ENCODE measurements around the gene CRIP2. TPM values are rescaled to one million over a fixed set of nuclear protein-coding genes. Genes with fewer than 3 reads are reported as not detected.
A peak's percentile ranks its signal among the peaks of the same experiment; 100 is the strongest.

Gene CRIP2
- total and polyA plus RNA-seq, 9 donors, result 0.35 to 242 (median 47.8) TPM

- intact Hi-C loops (cut with DNase I), result loop anchor here in 3 of 4 donors (5.0 kb wide), 3 partner anchors 103 to 183 kb away; partner anchors contain the start of gene BRF1 (in 1 of the 3)
- H3K4me3 ChIP-seq, result no peak overlapping the region
- no peaks in the 10 kb centered on the region for H3K9me3 ChIP-seq
- TF ChIP-seq EP300 (IDR thresholded peaks at IDR 0.05), result no peak
- TF ChIP-seq, protein P1, sequence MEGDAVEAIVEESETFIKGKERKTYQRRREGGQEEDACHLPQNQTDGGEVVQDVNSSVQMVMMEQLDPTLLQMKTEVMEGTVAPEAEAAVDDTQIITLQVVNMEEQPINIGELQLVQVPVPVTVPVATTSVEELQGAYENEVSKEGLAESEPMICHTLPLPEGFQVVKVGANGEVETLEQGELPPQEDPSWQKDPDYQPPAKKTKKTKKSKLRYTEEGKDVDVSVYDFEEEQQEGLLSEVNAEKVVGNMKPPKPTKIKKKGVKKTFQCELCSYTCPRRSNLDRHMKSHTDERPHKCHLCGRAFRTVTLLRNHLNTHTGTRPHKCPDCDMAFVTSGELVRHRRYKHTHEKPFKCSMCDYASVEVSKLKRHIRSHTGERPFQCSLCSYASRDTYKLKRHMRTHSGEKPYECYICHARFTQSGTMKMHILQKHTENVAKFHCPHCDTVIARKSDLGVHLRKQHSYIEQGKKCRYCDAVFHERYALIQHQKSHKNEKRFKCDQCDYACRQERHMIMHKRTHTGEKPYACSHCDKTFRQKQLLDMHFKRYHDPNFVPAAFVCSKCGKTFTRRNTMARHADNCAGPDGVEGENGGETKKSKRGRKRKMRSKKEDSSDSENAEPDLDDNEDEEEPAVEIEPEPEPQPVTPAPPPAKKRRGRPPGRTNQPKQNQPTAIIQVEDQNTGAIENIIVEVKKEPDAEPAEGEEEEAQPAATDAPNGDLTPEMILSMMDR (IDR thresholded peaks at IDR 0.05), result no peak
- no peak for TF ChIP-seq POLR2A (IDR thresholded peaks at IDR 0.05)
- peaks cover 15% of the 10 kb centered on the region for H3K4me1 ChIP-seq (ENCODE audit: insufficient read depth)
- H3K27me3 ChIP-seq, result no peaks in the 10 kb centered on the region
- peak in 1 of 5 donors; percentile 35 for DNase-seq
- no peak overlapping the region for H3K27ac ChIP-seq
- 26 to 38% (median 30%) methylated on average over 12 of the region's 12 CpGs for WGBS, 3 donors
- H3K36me3 ChIP-seq, result no peaks in the 10 kb centered on the region
Observed at GRCh38 chr14:105485739-105486162, 11.1 kb downstream of the CRIP2 start.

DNA sequence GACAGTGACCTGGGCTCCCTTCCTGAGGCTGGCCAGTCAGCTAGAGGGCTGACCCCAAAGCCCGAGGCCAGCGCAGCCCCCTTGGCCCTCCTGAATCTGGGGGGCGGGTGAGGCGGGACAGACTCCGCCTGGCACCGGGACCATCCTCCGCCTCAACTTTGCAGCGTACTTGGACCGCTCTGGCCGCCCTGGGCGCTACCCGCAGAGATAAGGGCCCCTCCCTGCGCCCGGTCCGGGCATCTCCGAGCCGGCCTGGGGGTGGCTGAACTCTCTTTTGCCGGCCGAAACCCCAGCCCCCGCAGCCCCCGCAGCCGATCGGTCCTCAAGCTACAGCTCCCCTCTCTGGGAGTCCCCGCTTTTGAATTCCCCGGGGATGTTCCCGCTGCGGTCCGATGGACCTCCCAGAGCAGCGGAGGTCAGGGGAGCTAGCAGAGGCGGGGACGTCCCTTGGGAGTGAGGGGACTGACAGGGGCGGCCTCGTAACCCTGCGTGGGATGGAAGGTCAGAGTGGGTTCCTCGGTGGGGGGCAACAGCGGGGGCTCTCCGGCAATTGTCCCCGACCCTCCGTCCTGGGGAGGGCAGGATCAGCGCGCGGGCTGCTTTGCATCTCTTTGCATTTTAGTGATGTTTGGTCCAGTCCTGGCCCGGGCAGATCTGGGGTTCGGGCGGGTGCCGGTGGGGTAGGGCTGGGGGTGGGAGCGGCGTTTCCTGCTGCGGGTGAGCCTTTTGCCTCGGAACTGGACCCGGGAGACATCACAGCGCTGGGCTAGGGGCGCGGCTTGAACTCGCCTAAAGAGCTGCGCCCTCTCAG lies 11.7 kb downstream of the CRIP2 start, which contains the start of gene CRIP1:
Gene CRIP1, plus strand, starts transcription at position 724 of the 811 bp plus-strand sequence. CDS start 374 bp downstream, outside the sequence.
- intact Hi-C loops (cut with DNase I), result loop anchor here in 3 of 4 donors (5.0 kb wide), 3 partner anchors 104 to 184 kb away; partner anchors contain the start of gene BRF1 (in 1 of the 3)
- TF ChIP-seq POLR2A (IDR thresholded peaks at IDR 0.05) (no peak), EP300 (IDR thresholded peaks at IDR 0.05) (no peak)
- TF ChIP-seq, protein P1 (IDR thresholded peaks at IDR 0.05), result no peak
- 2 to 4% (median 3%) methylated on average over 44 to 56 of the region's 56 CpGs for WGBS, 3 donors

DNA sequence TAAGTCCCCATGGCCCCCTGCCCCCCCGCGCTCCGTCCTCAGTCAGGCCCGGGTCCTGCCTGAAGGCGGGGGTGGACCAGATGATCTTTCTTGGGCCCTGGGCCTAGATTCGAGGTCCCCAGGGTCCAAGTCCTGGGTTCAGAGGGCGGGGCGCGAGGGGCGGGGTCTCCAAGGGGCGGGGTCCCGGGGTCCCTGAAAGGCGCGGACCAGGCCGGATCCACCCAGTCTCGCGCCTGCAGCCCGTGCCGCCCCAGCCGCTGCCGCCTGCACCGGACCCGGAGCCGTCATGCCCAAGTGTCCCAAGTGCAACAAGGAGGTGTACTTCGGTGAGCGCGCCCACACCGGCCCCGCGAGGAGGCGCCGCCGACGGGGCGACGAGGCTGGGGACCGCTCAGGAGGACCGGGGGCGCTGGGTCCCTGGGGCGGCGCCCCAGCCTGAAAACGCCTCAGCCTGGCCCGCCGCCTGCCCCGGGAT lies 12.4 kb downstream of the CRIP2 start:
- Histone ChIP-seq H3K27ac (no peak overlapping the region), H3K36me3 (no peaks in the 10 kb centered on the region), H3K4me1 (ENCODE audit: insufficient read depth) (peaks cover 10% of the 10 kb centered on the region), H3K27me3 (no peaks in the 10 kb centered on the region), H3K4me3 (peak overlapping the region; percentile 33), H3K9me3 (no peaks in the 10 kb centered on the region)
- DNase-seq, result peak in 2 of 5 donors; percentile 47 to 49
- intact Hi-C loops (cut with DNase I), result loop anchor here in 3 of 4 donors (5.0 kb wide), 3 partner anchors 105 to 185 kb away; partner anchors contain the start of gene BRF1 (in 1 of the 3)
- WGBS, 3 donors, result 1 to 2% (median 2%) methylated on average over 32 to 45 of the region's 45 CpGs
- TF ChIP-seq POLR2A (IDR thresholded peaks at IDR 0.05), result no peak
- TF ChIP-seq, protein P1 (IDR thresholded peaks at IDR 0.05), result no peak
- TF ChIP-seq EP300 (IDR thresholded peaks at IDR 0.05), result no peak

More for the DNA sequence above, 11.7 kb downstream of the CRIP2 start, which contains the start of gene CRIP1:
- H3K27ac ChIP-seq, result no peak within 1 kb of the TSS
- H3K27me3 ChIP-seq, result no peaks in the 10 kb centered on the region
- H3K9me3 ChIP-seq, result no peaks in the 10 kb centered on the region
- peak within 1 kb of the TSS; percentile 33 for H3K4me3 ChIP-seq
- H3K4me1 ChIP-seq (ENCODE audit: insufficient read depth), result peaks cover 12% of the 10 kb centered on the region
- H3K36me3 ChIP-seq, result no peaks in the 10 kb centered on the region
- DNase-seq, result peak in 1 of 5 donors; percentile 35

DNA sequence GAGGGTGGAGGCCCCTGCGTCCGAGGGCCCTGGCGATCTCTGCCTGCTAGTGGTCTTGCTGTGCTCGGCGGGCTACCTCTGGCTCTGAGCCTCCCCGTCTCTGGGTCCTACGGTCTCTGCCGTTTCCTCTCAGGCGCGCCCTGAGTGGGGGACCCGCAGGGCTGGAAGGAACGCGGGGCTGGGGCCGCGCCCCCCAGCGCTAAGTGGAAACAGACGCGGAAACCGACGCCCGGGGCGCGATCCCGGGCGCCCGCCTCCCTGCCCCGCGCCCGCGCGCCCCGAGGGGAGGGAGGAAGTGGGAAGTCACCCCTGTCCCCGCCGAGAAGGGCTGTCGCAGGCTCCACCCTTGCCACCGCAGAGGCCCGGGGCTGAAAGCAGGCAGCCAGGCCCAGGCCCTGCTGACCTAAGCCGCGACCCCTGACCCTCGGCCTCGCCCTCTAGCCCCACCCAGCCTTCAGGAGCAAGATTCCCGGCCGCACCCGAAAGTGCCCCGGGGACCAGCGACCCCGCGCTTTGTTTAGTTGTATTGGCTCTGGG lies 12.9 kb downstream of the CRIP2 start:
- intact Hi-C loops (cut with DNase I), result loop anchor here in 3 of 4 donors (5.0 kb wide), 3 partner anchors 105 to 185 kb away; partner anchors contain the start of gene BRF1 (in 1 of the 3)
- H3K4me1 ChIP-seq (ENCODE audit: insufficient read depth), result peaks cover 5% of the 10 kb centered on the region

More for the DNA sequence above, 12.9 kb downstream of the CRIP2 start:
- Histone ChIP-seq H3K27ac (no peak overlapping the region), H3K9me3 (no peaks in the 10 kb centered on the region), H3K36me3 (no peaks in the 10 kb centered on the region), H3K27me3 (no peaks in the 10 kb centered on the region), H3K4me3 (peak overlapping the region; percentile 33)
- DNase-seq, result peak in 2 of 5 donors; percentile 37 to 41
- TF ChIP-seq, protein P1 (IDR thresholded peaks at IDR 0.05), result no peak
- TF ChIP-seq EP300 (IDR thresholded peaks at IDR 0.05) (no peak), POLR2A (IDR thresholded peaks at IDR 0.05) (no peak)
- WGBS, 3 donors, result 2 to 5% (median 4%) methylated on average over 33 to 48 of the region's 48 CpGs

Measured in ovary (tissue), 9 donors.